SH-SY5Y (cell line): ENCODE data around the gene ZNF497.

Experiments used
- GATA2 ChIP-seq: IDR thresholded peaks from 2 replicates; pipeline ENCODE4 v1.6.1; 2011; ENCODE audit warnings: mild to moderate bottlenecking, low read depth, low read length
- GATA3 ChIP-seq: IDR thresholded peaks from 2 replicates; pipeline ENCODE4 v1.6.1; 2011; ENCODE audit warnings: low read depth, mild to moderate bottlenecking, low read length, moderate library complexity

DNA sequence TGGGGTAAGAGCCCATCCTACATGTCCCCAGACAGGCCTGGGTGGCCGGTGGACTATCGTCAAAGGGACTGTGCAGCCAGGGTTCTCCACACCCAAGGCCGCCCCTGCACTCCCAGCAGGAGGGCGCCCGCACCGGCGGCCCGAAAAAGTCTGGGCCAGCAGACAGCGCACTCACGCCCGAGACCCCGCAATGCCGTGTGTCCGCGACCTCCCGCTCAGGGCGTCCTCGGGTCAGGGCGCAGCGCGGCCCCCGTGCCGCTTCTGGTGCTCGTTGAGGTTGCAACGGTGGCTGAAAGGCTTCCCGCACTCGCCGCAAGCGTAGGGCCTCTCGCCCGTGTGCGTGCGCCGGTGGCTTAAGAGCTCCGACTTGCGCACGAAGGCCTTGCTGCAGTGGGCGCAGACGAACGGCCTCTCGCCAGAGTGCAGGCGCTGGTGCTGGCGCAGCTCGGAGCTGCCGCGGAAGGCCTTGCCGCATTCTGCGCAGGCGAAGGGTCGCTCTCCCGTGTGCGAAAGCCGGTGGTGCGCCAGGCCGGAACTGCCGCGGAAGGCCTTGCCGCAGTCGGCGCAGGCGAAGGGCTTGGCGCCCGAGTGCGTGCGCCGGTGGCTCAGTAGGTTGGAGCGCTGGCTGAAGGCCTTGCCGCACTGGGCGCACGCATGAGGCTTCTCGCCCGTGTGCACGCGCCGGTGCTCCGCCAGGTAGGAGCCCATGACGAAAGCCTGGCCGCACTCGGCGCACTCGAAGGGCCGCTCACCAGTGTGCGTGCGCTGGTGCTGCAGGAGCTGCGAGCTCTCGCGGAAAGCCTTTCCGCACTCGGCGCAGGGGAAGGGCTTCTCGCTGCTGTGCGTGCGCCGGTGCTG is 6.4 kb downstream of the ZNF497 start:
- TF ChIP-seq GATA2 (no peak), GATA3 (no peak)
